HepG2 (cell line): Measurements from ENCODE around the gene GMNN. TPM values are rescaled to one million over a fixed set of nuclear protein-coding genes. Genes with fewer than 3 reads are reported as not detected.

Experiments used
- ATAC-seq: fragments of 200-7000 bp; cut with Tn5 transposase; 3 replicates; pipeline ENCODE4 v1.9.1; 2020; ENCODE audit warnings: mild to moderate bottlenecking, moderate library complexity
- BruUV-seq: library from RNA; stranded (reverse); fragments of 400-500 nt; replicated peaks from 2 replicates; lab custom pipeline; 2021; lab: Mats Ljungman, UMichigan
- CTCF ChIA-PET: fragments of 300-600 bp; formaldehyde crosslinking; extraction: SDS; loops from one replicate; lab custom pipeline; 2021; ENCODE audit warnings: low total read pairs, inconsistent platforms, low intra/inter-chr PET ratio; lab: Yijun Ruan, JAX
- POLR2A ChIA-PET: fragments of 350-600 bp; sonication (Branson Sonifier 250); formaldehyde crosslinking; loops from one replicate; lab custom pipeline; 2020; ENCODE audit warnings: antibody characterized with exemption, inconsistent platforms; lab: Yijun Ruan, JAX
- DNase-seq: peaks from one replicate; pipeline ENCODE4 v3.0.0-alpha.2; 2015; ENCODE audit warnings: low spot score
- FAIRE-seq: peaks from 3 replicates; lab custom pipeline; 2011; peaks lifted over from hg19 to GRCh38; lab: Jason Lieb, UNC
- H2AFZ ChIP-seq: one replicate; pipeline ENCODE4 v1.6.1; 2011; ENCODE audit warnings: low read length, inconsistent platforms
- H3K27ac ChIP-seq: fragments of 300-600 bp; 3 replicates; pipeline ENCODE4 v1.8.0; 2011; ENCODE audit warnings: mixed run types, mild to moderate bottlenecking, mixed read lengths, low read length, inconsistent platforms; ENCODE audit not compliant: insufficient read depth; ENCODE audit errors: extremely low read length
- H3K27me3 ChIP-seq, 2 experiments: fragments of 200-600 bp in 1 of 2; 2 replicates in 1 of 2; 3 replicates in 1 of 2; pipeline versions ENCODE4 v1.6.0 to v1.8.0; 2011; ENCODE audit warnings: low read length in 2 of 2, mild to moderate bottlenecking in 2 of 2, moderate library complexity in 2 of 2, inconsistent platforms in 1 of 2; ENCODE audit not compliant: insufficient read depth in 2 of 2, control insufficient read depth in 1 of 2
- H3K36me3 ChIP-seq, 2 experiments: fragments of 200-600 bp in 1 of 2; replicated peaks in 1 of 2; 2 replicates in 1 of 2; 3 replicates in 1 of 2; pipeline versions ENCODE4 v1.5.1 to v1.8.0; 2011; ENCODE audit warnings: low read length in 2 of 2, inconsistent platforms in 1 of 2; ENCODE audit not compliant: insufficient read depth in 2 of 2, control insufficient read depth in 1 of 2
- H3K4me1 ChIP-seq: 2 replicates; pipeline ENCODE4 v1.5.1; 2012; ENCODE audit warnings: low read length, inconsistent platforms; ENCODE audit not compliant: insufficient read depth
- H3K4me2 ChIP-seq: 2 replicates; pipeline ENCODE4 v1.6.0; 2011; ENCODE audit warnings: low read depth, low read length, inconsistent platforms
- H3K4me3 ChIP-seq, 3 experiments: fragments of 200-600 bp in 1 of 3; sonication (generic), shearing (Covaris generic) in 1 of 3; replicated peaks in 1 of 3; 2 replicates each; pipeline ENCODE4 v1.5.1; 2011 to 2016; ENCODE audit warnings: low read length in 3 of 3, inconsistent platforms in 2 of 3, low read depth in 2 of 3, mild to moderate bottlenecking in 2 of 3, control low read depth in 1 of 3, mixed read lengths in 1 of 3; ENCODE audit not compliant: insufficient read depth in 1 of 3
- H3K79me2 ChIP-seq: one replicate; pipeline ENCODE4 v1.6.1; 2011; ENCODE audit warnings: low read length, inconsistent platforms; ENCODE audit not compliant: insufficient read depth
- H3K9ac ChIP-seq: 2 replicates; pipeline ENCODE4 v1.6.0; 2011; ENCODE audit warnings: mild to moderate bottlenecking, low read depth, low read length, inconsistent platforms; ENCODE audit not compliant: insufficient read depth
- H3K9me3 ChIP-seq: 2 replicates; pipeline ENCODE4 v1.5.1; 2012; ENCODE audit warnings: mild to moderate bottlenecking, low read length
- H4K20me1 ChIP-seq: 2 replicates; pipeline ENCODE4 v1.6.0; 2011; ENCODE audit warnings: inconsistent platforms, mild to moderate bottlenecking, low read length, moderate library complexity; ENCODE audit not compliant: insufficient read depth
- ASH2L ChIP-seq: fragments of 300-600, 200-600 bp; sonication (generic); IDR thresholded peaks from 2 replicates; pipeline ENCODE4 v1.7.0; 2017; ENCODE audit warnings: low read depth, mild to moderate bottlenecking, moderate library complexity, mixed read lengths, low read length; ENCODE audit not compliant: insufficient read length
- FOXA1 ChIP-seq, 2 experiments: fragments of 450-650 bp in 1 of 2; sonication (generic) in 1 of 2; formaldehyde crosslinking in 1 of 2; IDR thresholded peaks; 2 replicates each; pipeline versions ENCODE4 v1.4.0 to v1.6.1; 2016 to 2020; ENCODE audit warnings: missing genetic modification reagents in 1 of 2
- GTF2F1 ChIP-seq: fragments of 150-350 bp; IDR thresholded peaks from 2 replicates; pipeline ENCODE4 v1.6.1; 2014; ENCODE audit warnings: low read length
- KLF16 ChIP-seq, 2 experiments: sonication (generic) in 1 of 2; formaldehyde crosslinking in 1 of 2; IDR thresholded peaks; 2 replicates each; pipeline versions ENCODE4 v1.6.1 to v1.8.0; 2016 to 2023; ENCODE audit warnings: missing genetic modification reagents in 2 of 2, missing compliant biosample characterization in 1 of 2
- NFYB ChIP-seq: sonication (generic); formaldehyde crosslinking; IDR thresholded peaks from 2 replicates; pipeline ENCODE4 v1.4.0; 2020; ENCODE audit warnings: missing genetic modification reagents
- POLR2G ChIP-seq: fragments of 200-400 bp; formaldehyde crosslinking; IDR thresholded peaks from 2 replicates; pipeline ENCODE4 v1.6.1; 2018; ENCODE audit warnings: mild to moderate bottlenecking, low read depth, low read length, moderate library complexity
- SOX6 ChIP-seq, 2 experiments: fragments of 450-650 bp in 1 of 2; sonication (generic) in 1 of 2; formaldehyde crosslinking in 1 of 2; IDR thresholded peaks; 2 replicates each; pipeline versions ENCODE4 v1.4.0 to v1.6.1; 2017 to 2020; ENCODE audit warnings: antibody characterized with exemption in 1 of 2, mild to moderate bottlenecking in 1 of 2, missing genetic modification reagents in 1 of 2
- THAP11 ChIP-seq: IDR thresholded peaks from 2 replicates; pipeline ENCODE4 v1.6.1; 2016; ENCODE audit warnings: missing biosample characterization, missing genetic modification reagents
- WGBS: methylation state at CpG from one replicate; pipeline ENCODE4 v1.1.6; 2017; ENCODE audit warnings: low lambda C conversion rate; 5-methylcytosine and 5-hydroxymethylcytosine counted together
- in situ Hi-C: cut with HindIII; loops from 2 replicates; pipeline ENCODE4 v1.10.0; 2017; ENCODE audit warnings: low pct_unique_long_range_greater_than_20kb; ENCODE audit not compliant: extremely low pct_ligation_motif_present
- intact Hi-C: fragments of 100-400 bp; cut with micrococcal nuclease; formaldehyde crosslinking; loops from one replicate; pipeline ENCODE4 v1.10.0; 2022; ENCODE audit not compliant: unreplicated experiment
- polyA plus RNA-seq, 8 experiments: library from polyadenylated mRNA; depleted of rRNA in 3 of 8; stranded (reverse) in 7 of 8; unstranded in 1 of 8; fragments of >200 nt; fragmentation: Illumina TruSeq in 4 of 8; extraction: Trizol in 4 of 8; gene quantifications; 2 replicates each; pipeline versions ENCODE4 v1.2.1 to v1.2.3, GENCODE V29; 2011 to 2016; ENCODE audit warnings: low read depth in 4 of 8, missing spikeins in 1 of 8, mixed read lengths in 1 of 8; ENCODE audit not compliant: insufficient read depth in 1 of 8
- total RNA-seq, 5 experiments: library from RNA; depleted of rRNA; stranded (reverse); fragments of >200 nt; fragmentation: Illumina TruSeq; extraction: Trizol; gene quantifications; 2 replicates each; pipeline ENCODE4 v1.2.3, GENCODE V29; 2016; ENCODE audit warnings: low read depth in 1 of 5
- TF ChIP-seq, protein P1 (sequence below): sonication (generic); formaldehyde crosslinking; IDR thresholded peaks from 2 replicates; pipeline ENCODE4 v1.5.0; 2020; ENCODE audit warnings: mild to moderate bottlenecking, missing genetic modification reagents, borderline replicate concordance
- TF ChIP-seq, protein P2 (sequence below): sonication (generic); formaldehyde crosslinking; IDR thresholded peaks from 2 replicates; pipeline ENCODE4 v1.5.0; 2020; ENCODE audit warnings: missing genetic modification reagents
- TF ChIP-seq, protein P3 (sequence below): IDR thresholded peaks from 2 replicates; pipeline ENCODE4 v1.4.0; 2020; ENCODE audit warnings: mild to moderate bottlenecking, missing genetic modification reagents
- TF ChIP-seq, protein P4 (sequence below): IDR thresholded peaks from 2 replicates; pipeline ENCODE4 v1.6.1; 2016; ENCODE audit warnings: low read depth, control low read depth

The GMNN gene
- total and polyA plus RNA-seq, 2 of the 13 experiments (the other 11 are each of a cell fraction or from before 2014, with no cell fraction given) = 61.8 to 154 TPM

DNA sequence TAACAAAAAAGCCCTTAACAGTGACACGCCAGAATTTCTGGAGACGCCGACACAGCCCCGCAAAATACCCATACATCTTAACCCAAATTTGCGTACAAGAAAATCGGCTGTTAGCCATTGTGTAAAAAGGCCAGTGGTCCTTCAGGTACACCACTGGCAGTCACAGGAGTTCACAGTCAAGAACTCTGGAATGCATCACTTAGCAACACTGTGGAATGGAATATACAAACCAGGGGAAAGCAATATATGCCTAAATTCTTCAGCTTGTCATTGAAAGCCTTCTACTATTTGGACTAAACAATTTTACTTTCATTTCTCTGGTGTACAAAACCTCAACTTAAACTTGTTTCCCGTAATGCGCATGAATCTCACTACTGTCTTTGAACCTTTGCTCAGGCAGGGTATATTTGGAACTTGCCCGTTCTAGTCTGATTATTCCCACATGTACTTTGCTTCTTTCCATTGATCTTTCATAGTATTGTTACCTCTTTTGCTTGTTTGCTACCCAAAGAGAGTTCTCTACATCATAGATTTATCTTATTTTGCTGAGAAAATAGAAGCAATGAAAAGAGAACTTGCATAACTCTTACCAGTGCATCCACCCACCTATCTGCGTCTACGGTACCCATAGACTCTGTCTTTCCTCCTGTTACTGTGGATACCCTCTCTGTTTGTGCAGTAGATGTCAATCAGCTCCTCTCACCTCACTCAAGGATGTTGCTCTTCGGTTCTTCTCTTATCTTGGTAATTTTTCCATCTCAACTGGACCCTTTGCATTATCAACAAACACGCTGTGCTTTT lies 24.2 kb downstream of the GMNN start, which contains the start of gene ARMH2:
TSS of gene ARMH2 (minus strand) at position 178 of the 801 bp plus-strand sequence. CDS start at position 118, 60 bp downstream.
- BruUV-seq = no TSS peak
- Histone ChIP-seq H3K36me3 (no peaks in the 10 kb centered on the region), H4K20me1 (no peaks in the 10 kb centered on the region), H3K79me2 (no peaks in the 10 kb centered on the region), H3K9ac (no peak within 1 kb of the TSS), H3K27ac (no peak within 1 kb of the TSS), H2AFZ (no peak within 1 kb of the TSS), H3K4me3 (0 out of 6 replicates have a peak within 1 kb of the TSS, but pooled peaks of 1 of the 3 experiments have one; percentile 7), H3K4me2 (peak within 1 kb of the TSS; percentile 52), H3K9me3 (no peaks in the 10 kb centered on the region), H3K27me3 (no peaks in the 10 kb centered on the region), H3K4me1 (peaks cover 42% of the 10 kb centered on the region)
- CTCF ChIA-PET = no interaction called here
- peak; percentile 52 for ATAC-seq
- POLR2A ChIA-PET = interaction anchor here (1.0 kb wide), 1 partner anchor 77 kb away, joined by 3 read pairs; no protein-coding TSS in a partner anchor
- 45% methylated on average over 13 of the region's 13 CpGs for WGBS
- intact Hi-C loops = no loop called here
- peak; percentile 56 for FAIRE-seq
- DNase-seq = no peak
- in situ Hi-C loops = no loop called here
- 0 out of 4 replicates have a peak, but pooled peaks of 1 of the 2 experiments have one; percentile 9 for TF ChIP-seq KLF16 (CRISPR knock-in tag; IDR thresholded peaks at IDR 0.05)
- TF ChIP-seq, protein P1, sequence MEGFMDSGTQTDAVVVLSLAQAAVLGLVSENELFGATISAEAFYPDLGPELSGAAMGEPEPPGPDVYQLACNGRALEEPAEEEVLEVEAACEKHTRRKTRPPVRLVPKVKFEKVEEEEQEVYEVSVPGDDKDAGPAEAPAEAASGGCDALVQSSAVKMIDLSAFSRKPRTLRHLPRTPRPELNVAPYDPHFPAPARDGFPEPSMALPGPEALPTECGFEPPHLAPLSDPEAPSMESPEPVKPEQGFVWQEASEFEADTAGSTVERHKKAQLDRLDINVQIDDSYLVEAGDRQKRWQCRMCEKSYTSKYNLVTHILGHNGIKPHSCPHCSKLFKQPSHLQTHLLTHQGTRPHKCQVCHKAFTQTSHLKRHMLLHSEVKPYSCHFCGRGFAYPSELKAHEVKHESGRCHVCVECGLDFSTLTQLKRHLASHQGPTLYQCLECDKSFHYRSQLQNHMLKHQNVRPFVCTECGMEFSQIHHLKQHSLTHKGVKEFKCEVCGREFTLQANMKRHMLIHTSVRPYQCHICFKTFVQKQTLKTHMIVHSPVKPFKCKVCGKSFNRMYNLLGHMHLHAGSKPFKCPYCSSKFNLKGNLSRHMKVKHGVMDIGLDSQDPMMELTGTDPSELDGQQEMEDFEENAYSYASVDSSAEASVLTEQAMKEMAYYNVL (CRISPR knock-in tag) = no peak
- TF ChIP-seq GTF2F1 = no peak
- TF ChIP-seq NFYB (CRISPR knock-in tag) = no peak
- no peak for TF ChIP-seq POLR2G
- TF ChIP-seq, protein P2, sequence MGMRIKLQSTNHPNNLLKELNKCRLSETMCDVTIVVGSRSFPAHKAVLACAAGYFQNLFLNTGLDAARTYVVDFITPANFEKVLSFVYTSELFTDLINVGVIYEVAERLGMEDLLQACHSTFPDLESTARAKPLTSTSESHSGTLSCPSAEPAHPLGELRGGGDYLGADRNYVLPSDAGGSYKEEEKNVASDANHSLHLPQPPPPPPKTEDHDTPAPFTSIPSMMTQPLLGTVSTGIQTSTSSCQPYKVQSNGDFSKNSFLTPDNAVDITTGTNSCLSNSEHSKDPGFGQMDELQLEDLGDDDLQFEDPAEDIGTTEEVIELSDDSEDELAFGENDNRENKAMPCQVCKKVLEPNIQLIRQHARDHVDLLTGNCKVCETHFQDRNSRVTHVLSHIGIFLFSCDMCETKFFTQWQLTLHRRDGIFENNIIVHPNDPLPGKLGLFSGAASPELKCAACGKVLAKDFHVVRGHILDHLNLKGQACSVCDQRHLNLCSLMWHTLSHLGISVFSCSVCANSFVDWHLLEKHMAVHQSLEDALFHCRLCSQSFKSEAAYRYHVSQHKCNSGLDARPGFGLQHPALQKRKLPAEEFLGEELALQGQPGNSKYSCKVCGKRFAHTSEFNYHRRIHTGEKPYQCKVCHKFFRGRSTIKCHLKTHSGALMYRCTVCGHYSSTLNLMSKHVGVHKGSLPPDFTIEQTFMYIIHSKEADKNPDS (CRISPR knock-in tag) = 0 out of 2 replicates have a peak, but pooled peaks have one; percentile 71
- TF ChIP-seq FOXA1 (IDR thresholded peaks at IDR 0.05) = no peak
- TF ChIP-seq FOXA1 (CRISPR knock-in tag; IDR thresholded peaks at IDR 0.05) = no peak
- TF ChIP-seq, protein P3, sequence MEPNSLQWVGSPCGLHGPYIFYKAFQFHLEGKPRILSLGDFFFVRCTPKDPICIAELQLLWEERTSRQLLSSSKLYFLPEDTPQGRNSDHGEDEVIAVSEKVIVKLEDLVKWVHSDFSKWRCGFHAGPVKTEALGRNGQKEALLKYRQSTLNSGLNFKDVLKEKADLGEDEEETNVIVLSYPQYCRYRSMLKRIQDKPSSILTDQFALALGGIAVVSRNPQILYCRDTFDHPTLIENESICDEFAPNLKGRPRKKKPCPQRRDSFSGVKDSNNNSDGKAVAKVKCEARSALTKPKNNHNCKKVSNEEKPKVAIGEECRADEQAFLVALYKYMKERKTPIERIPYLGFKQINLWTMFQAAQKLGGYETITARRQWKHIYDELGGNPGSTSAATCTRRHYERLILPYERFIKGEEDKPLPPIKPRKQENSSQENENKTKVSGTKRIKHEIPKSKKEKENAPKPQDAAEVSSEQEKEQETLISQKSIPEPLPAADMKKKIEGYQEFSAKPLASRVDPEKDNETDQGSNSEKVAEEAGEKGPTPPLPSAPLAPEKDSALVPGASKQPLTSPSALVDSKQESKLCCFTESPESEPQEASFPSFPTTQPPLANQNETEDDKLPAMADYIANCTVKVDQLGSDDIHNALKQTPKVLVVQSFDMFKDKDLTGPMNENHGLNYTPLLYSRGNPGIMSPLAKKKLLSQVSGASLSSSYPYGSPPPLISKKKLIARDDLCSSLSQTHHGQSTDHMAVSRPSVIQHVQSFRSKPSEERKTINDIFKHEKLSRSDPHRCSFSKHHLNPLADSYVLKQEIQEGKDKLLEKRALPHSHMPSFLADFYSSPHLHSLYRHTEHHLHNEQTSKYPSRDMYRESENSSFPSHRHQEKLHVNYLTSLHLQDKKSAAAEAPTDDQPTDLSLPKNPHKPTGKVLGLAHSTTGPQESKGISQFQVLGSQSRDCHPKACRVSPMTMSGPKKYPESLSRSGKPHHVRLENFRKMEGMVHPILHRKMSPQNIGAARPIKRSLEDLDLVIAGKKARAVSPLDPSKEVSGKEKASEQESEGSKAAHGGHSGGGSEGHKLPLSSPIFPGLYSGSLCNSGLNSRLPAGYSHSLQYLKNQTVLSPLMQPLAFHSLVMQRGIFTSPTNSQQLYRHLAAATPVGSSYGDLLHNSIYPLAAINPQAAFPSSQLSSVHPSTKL = no peak
- no peak for TF ChIP-seq SOX6 (IDR thresholded peaks at IDR 0.05)
- TF ChIP-seq SOX6 (CRISPR knock-in tag; IDR thresholded peaks at IDR 0.05) = peak; percentile 32; the same call in 1 of the 2 replicates
- peak; percentile 41 for TF ChIP-seq ASH2L
- TF ChIP-seq THAP11 (CRISPR knock-in tag) = no peak
- TF ChIP-seq, protein P4, sequence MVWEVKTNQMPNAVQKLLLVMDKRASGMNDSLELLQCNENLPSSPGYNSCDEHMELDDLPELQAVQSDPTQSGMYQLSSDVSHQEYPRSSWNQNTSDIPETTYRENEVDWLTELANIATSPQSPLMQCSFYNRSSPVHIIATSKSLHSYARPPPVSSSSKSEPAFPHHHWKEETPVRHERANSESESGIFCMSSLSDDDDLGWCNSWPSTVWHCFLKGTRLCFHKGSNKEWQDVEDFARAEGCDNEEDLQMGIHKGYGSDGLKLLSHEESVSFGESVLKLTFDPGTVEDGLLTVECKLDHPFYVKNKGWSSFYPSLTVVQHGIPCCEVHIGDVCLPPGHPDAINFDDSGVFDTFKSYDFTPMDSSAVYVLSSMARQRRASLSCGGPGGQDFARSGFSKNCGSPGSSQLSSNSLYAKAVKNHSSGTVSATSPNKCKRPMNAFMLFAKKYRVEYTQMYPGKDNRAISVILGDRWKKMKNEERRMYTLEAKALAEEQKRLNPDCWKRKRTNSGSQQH (CRISPR knock-in tag) = no peak
